Stimulated activated CD4-positive, alpha-beta T cell treated with anti-CD3 and anti-CD28 coated beads, TNF-alpha, amount 100 ng/mL, for 4 hours (primary cell): Measurements from ENCODE around the gene CDNF.
A peak's percentile ranks its signal among the peaks of the same experiment; 100 is the strongest.
"Not testable (repeated sequence)": the region's sequence is repeated elsewhere in the genome, so short reads cannot be mapped to it uniquely, and the experiment has no call there.

ENCODE experiments used
- DNase-seq, 3 experiments: peaks; one replicate each; pipeline ENCODE4 v3.0.0-alpha.2; 2020; ENCODE audit warnings: low read depth in 3 of 3

The CDNF gene

DNA sequence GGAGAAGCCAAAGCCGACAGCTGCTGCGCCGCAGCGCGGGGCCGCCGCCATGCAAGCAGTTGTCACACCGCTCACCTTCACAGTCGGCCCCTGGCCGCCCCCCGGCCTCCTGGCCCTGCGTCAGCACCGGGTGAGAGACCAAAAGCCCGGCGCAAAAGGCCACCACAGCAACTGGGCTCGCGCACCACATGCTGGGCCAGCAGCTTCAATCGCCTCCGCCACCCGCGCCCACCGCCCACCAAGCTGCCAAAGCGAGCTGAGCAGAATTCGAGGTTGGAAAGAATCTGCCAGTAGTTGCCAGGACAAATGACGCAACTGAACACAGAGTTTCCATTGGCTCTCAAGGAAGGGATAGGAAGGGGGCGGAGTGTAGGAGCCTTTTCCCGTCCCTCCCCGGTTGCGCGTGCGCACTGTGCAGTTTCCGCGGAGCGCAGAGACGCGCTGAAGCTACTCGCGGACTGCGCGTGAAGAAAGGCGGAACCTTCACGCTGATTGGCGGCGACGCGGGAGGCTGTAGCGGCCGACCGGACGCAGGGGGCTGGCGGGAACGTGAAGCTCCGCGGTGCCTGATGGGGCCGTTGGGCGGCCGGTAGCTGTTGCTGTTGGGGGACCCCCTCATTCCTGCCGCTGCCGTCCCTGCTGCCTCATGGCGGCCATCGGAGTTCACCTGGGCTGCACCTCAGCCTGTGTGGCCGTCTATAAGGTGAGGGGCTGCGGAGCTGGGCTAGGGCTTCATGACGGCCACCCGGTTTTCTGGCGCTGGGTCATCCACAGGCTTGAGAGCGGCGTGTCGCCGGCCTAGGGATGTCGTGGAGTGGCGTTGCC lies at the start of gene CDNF, which contains the start of the genes HSPA14 and MSANTD7:
Gene CDNF, minus strand, starts transcription at position 281 of the 825 bp plus-strand sequence. Its CDS starts 91 bp downstream, at position 190.
Gene HSPA14, plus strand, starts transcription at position 550 of the 825 bp plus-strand sequence. Its CDS starts 97 bp downstream, at position 647.
Gene MSANTD7, plus strand, starts transcription at position 550 of the 825 bp plus-strand sequence. CDS start 3,979 bp downstream, outside the sequence.
- peak; percentile 98 for DNase-seq

DNA sequence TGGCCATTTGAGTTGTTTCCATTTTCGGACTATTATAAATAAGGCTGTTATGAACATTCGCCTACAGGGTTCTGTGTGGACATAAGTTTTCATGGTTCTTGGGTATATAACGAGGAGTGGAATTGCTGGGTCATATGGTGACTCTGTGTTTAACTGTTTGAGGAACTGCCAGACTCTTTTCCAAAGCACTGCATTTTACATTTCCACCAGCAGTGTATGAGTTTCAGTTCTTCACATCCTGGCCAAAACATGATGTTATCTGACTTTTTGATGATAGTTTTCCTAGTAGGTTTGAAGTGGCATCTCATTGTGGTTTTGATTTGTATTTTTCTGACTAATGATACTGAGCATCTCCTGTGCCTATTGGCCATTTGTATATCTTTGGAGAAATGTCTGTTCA lies 46.2 kb upstream of the CDNF start:
- DNase-seq, result no peak

DNA sequence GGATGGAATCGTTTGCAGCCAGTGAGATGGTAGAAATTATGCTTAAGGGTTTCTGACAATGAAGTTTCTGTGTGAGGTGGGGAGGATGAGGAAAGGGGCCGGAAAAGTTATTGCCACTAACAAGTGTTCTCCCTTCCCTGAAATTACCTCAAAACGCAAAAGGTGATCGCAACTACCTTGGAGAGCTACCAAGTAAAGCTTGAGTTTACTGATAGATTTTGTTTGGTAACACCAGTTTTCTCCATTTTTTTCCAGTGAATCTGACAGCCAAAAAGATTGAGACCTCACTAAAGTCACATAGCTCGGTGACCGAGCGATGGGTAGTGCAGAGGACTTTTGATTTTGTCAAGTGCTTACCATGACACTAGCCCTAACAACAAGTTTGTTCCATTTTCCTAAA lies 42.4 kb upstream of the CDNF start:
- no peak for DNase-seq

DNA sequence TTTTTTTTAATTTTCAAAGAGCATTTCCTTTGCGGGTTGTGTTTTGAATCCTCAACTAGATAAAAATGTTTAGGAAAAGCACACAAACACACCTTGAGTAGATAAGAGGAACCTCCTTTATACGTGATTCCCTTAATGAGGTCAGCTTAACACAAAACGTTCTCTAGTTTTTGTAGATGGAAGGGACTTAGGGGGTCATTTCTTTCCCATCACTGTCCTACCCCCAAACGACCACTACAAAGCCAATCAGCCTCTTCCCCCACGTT lies 42.0 kb upstream of the CDNF start:
- no peak for DNase-seq

DNA sequence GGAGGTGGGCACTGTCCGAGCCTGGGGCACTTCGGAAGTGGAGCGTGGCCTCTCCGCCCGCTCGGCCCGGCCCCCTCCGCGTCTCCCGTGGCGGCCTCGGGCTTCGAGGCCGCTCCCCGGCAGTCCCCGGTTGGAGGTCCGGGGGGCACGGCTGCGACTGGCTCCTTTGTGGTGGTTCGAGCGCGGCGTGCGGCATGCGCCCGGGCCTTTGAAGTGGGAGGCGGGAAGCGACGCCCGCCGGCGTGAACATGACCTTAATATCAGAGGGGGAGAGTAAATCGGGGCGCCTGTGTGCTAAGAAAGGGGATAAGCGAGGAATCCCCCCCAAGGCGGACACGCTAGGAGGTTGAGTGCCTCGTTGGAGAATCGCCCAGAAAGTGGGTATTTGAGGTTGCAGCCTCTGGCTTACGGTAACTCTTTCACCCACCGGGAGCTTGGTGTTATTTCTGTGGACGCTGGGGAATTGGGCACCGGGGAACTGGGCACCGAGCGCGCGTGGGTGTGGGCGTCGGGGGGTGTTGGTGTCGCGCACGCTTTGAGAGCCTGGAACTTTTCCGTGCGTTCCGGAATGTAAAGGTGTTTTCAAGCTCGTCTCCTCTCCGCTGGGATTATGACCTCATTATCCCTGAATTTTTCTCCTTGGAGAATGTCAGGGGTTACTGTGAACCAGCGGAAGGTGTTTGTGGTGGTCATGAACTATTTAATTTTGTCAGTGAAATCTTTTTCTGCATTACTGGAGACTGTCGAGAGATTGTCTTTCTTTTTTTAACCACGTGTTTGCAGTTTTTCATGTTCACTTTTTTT lies 41.5 kb upstream of the CDNF start:
- peak; percentile 18 to 26 (median 20) for DNase-seq

DNA sequence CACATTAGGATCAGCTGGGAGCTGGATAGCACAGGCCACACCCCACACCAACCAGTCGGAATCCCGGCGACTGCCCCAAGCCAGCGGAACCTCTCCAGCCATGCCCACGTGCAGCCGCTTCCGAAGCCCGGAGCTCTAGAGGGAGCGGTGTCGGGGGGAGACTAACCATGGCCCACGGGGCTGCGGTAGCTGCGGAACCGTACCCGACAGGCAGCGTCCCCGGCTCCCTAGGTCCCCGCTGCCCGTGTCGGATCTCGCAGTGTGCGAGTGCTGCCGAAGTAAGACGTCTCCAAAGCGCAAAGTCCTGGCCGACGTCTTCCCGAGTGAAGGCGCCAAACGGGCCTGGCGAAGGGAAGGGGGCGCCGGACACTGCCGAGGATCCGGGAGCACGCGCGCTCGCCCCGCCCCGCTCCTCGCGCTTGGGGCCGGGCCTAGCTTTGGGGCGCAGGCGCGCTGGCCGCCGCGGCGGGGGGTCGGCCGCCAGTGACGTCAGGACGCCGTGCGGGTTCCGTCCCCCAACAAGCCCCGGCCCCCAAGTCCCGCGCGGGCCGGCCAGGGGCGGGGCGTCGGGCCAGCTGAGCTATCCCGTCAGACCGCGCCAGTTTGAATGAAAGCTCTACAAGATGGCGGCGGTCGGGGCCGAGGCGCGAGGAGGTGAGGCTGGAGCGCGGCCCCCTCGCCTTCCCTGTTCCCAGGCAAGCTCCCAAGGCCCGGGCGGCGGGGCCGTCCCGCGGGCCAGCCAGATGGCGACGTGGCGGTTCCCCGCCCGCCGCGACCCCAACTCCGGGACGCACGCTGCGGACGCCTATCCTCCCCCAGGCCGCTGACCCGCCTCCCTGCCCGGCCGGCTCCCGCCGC lies 40.7 kb upstream of the CDNF start, which contains the start of gene SUV39H2:
Gene SUV39H2, plus strand, starts transcription at position 601 of the 858 bp plus-strand sequence. Its CDS starts 23 bp downstream, at position 624.
- peak; percentile 85 to 89 (median 86) for DNase-seq

DNA sequence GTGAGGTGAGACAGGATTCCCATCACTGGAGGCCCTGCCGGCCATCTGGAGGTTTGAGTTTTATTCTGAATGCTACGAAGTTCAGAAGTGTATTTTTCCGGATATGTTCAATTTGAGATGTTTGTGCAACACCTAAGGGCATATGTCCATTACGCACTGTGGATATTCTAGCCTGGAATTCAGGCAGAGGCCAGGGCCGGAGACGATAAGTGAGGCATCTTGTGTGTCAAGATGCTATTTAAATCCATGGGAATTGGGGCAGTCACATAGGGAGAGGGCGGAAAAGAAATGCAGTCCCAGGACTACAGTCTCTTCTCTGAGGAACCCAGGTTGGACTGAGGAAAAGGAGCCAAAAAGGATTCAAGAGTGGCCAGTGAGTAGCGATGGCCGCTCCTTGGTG lies 38.9 kb upstream of the CDNF start:
- DNase-seq, result no peak

DNA sequence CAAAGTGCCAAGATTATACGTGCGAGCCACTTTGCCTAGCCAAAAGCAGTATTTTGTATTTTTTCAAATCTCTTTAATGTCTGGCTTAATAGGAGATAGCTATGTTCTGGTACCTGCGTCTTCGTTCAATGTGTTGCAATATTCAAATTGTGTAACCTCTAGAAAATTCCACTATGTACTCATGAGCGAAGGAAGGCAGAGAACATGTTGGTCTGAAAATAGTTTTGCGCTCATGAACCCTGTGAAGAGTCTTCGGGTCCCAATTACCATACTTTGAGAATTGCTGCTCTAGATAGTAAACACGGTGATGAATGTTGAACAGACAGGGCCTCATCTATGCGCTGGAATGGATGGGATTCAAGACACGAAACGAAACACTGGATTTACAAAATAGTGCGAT lies 38.1 kb upstream of the CDNF start:
- no peak for DNase-seq

DNA sequence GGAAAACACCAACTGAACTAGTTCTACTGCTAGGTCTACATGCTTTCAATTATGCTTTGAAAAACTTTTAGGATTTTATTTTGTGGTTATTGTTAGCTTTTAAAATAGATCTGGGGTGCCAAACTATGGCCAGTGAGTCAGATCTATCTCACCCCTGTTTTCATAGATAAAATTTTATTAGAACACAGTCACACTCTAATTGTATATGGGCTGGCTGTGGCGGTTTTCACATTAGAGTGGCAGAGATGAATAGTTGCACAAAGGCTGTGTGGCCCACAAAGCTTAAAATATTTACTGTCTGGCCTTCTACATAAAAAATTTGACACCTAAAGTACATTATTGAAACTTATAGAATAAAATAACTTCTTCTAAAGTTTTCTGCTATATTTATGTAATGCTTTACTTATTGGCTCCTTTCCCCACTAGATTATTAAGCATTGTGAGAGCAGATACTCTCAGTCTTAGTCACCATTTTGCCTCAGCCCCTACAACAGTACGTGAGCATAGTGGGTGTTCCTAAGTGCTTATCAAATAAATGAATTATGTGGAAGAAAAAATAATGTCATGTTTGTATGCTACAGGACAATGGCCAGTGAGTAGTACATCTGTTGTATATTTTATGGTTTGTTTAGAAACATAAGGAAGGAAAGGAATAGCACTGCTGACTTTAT lies 35.4 kb upstream of the CDNF start:
- no peak for DNase-seq

DNA sequence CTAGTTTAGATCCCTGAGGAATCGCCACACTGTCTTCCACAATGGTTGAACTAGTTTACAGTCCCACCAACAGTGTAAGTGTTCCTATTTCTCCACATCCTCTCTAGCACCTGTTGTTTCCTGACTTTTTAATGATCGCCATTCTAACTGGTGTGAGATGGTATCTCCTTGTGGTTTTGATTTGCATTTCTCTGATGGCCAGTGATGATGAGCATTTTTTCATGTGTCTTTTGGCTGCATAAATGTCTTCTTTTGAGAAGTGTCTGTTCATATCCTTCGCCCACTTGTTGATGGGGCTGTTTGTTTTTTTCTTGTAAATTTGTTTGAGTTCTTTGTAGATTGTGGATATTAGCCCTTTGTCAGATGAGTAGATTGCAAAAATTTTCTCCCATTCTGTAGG lies 27.0 kb upstream of the CDNF start:
- not testable (repeated sequence) for DNase-seq

DNA sequence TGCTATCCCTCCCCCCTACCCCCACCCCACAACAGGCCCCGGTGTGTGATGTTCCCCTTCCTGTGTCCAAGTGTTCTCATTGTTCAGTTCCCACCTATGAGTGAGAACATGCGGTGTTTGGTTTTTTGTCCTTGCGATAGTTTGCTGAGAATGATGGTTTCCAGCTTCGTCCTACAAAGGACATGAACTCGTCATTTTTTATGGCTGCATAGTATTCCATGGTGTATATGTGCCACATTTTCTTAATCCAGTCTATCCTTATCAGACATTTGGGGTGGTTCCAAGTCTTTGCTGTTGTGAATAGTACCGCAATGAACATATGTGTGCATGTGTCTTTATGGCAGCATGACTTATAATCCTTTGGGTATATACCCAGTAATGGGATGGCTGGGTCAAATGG lies 26.6 kb upstream of the CDNF start:
- DNase-seq, result not testable (repeated sequence)

DNA sequence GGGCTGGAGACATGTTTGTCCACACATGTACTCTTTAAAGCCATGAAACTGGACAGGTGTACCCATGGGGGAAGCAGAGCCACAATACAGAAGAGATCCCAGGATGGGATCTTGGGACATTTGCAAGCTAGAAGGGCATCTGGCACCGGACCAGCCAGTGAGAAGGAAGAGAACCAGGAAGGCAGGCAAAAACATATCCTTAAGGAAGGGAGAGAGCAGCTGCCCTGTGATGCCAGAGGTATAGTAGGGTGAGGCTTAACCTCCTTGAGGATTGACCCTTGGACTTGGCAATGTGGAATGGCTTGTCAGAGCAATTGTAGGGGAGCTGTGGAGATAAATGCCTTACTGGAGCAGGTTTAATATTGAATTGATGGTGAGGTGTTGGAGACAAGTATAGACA lies 23.0 kb upstream of the CDNF start:
- no peak for DNase-seq

DNA sequence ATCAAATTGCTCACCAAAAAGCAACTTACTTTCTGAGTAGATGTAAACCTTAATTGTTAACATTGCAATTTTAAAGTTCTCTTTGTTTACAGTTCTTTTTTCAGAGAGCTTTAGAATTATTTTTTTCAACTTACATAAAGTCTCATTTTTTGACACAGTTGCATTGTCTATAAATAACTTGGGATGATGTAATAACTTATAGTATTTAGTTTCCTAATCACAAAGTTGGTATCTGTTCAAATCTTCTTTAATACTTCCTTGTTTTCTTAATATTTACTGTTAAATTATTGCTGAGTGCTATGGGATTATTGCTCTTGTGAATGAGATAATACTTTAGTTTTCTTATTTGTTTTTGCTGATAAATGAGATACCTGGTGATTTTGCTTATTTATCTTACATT lies 21.9 kb upstream of the CDNF start:
- no peak for DNase-seq

DNA sequence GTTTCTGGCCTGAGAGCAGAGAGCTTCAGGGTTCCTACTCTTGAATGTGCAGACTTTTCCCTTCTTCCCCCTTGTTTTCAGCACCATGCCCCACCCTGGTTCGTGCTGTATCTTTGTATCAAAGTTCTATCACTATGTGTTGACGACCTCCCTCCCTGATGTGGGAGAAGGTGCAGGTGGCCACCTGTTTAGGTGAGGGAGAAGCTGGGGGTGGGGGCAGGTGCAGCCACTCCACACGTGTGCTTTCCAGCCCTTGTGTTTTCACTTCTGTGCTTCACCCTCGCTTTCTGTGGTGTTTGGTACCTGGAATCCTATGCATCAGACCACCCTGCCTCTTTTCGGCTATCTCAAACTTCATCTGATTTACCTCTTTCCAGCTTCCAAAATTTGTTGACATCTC lies 21.2 kb upstream of the CDNF start:
- DNase-seq, result no peak

DNA sequence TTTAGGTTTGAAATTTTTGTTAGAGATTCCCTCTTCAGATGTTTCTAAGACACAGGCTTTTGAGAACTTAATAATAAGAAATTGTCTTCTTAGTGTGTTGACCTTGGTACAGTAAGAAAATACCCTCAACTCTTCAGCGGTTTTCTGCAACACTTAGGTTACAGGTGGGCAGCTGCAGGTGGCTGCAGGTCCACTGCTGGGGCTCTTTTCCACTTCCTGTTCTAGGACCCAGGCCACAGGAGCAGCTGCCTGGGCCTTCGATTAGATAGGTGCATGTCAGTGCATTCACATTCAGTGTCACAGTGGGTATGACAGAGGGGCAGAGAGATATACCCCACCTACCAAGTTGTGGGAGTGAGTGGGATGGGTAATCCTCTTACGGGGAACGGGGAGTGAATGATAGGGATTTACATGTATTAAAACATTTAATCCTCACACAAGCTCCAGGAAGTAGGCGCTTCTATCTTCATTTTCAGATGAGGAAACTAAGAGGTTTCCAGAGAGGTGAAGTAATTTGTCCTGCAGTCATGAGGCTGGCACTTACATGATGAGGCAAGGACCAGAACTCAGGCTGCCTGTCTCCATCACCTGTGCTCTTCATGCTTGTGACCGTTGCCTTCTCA lies 20.6 kb upstream of the CDNF start:
- DNase-seq, result no peak

DNA sequence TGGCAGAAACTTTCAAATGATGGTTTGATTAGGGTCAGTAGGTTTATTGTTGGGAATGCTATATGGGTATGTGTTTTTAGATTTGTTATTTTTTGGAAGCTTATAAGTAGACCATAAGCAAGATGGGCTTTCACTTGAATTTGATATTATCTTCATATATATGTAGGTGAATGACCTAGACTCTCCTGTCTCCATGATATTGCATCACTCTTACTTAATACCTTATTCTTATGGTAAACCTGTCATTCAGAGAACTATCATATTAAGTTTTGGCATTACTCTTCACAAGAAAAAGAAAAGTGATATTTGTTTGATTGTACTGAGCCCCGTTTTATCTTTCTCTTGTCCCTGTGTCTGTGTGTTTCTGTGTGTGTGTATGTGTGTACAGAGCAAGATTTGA lies 17.6 kb upstream of the CDNF start:
- DNase-seq, result no peak

DNA sequence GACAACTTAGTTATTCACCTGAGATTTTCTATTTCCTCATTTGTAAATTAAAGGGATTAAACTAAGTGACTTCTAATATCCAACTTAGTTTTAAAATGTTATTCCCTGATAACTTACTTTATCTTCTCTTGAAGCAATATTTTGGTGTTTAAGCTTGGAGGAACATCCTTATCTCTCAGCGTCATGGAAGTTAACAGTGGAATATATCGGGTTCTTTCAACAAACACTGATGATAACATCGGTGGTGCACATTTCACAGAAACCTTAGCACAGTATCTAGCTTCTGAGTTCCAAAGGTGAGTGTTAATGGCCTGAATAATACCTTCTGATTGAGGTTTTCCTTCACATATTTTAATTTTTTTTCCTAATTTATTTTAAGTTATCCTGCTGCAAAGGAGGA lies 14.4 kb upstream of the CDNF start:
- DNase-seq, result no peak

DNA sequence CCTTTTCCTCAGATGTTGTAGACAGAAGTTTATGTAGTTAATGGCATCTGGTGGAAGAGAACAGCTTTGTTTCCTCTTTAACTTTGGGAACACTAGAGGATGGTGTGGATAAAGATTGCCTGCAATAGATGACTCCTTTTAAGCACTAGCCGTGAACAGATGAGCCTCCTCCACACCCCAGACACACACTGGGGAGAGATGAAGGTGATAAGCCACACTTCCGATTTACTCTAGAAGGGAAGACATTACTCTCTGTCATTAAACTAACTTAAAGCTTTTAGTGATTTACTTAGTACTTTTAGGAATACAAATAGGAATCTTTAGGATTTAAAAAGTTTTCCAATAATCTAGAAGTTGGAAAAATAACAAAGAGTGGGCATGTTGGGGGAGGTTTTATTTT lies 7.1 kb upstream of the CDNF start:
- DNase-seq, result no peak

DNA sequence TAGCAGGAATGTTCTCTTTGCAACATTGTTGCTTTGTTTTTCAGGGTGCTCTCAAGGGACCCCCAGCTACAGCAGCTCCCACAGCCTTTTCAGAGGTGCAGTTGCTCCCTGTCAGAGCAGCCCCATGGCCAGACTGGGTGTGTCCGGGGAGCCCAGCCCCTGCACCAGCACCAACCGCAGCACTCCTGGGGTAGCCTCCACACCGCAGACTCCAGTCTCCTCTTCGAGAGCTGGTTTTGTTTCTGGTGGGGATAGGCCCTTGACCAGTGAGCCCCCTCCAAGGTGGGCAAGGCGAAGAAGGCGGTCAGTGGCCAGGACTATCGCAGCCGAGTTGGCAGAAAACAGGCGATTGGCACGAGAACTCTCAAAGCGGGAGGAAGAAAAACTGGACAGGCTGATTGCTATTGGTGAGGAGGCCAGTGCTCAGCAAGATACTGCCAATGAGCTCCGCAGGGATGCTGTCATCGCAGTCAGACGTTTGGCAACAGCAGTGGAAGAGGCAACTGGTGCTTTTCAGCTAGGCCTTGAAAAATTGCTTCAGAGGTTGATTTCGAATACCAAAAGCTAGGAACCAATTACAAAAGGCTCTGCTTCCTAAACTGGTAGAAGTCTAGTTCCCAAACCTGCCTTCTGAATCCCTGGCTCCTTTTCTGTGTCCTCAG lies 5.6 kb upstream of the CDNF start:
- DNase-seq, result no peak

DNA sequence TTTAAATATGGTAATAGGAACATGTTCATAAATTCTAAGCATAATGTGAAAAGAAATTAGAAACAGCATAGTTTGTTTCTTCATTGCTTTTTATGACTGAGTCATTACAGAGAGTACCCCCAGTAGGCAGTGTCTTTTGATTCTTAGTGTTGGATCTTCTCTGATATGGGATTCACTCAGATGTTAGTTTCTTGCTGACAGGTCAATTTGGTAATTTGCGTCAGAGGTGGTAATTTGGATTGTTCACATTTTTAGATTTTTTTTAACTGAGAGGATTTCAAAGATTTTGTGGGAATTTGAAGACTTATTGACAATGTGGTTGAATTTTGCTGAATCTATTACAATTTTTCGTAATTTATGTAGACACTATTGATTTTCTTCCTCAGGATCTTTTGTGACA lies 2.3 kb upstream of the CDNF start:
- DNase-seq, result no peak
